Measurements from ENCODE around the gene CAMK4. TPM values are rescaled to one million over a fixed set of nuclear protein-coding genes. Genes with fewer than 3 reads are reported as not detected.

CAMK4 gene
- total and polyA plus RNA-seq, 2 of the 8 experiments (the other 6 are each of a cell fraction or from before 2014, with no cell fraction given): 1.8 to 8.3 TPM

- no peak overlapping the region for H3K14ac ChIP-seq (ENCODE audit: insufficient read length)
- H3K36me3 ChIP-seq (ENCODE audit: control insufficient read depth in 2 of 4, insufficient read depth in 4 of 4, low read length in 3 of 4): peaks cover 2 to 39% (median 10%) of the 10 kb centered on the region in 4 experiments; a peak in 6 of 8 replicates
- H3K4me2 ChIP-seq (ENCODE audit: insufficient read depth in 1 of 2, low read depth in 2 of 2, low read length in 2 of 2): no peak overlapping the region
- no peak overlapping the region for H3K9ac ChIP-seq (replicated peaks in 1 of 4; ENCODE audit: extremely low read depth in 1 of 4, low read depth in 3 of 4, low read length in 3 of 4)
- H3K4ac ChIP-seq (replicated peaks; ENCODE audit: insufficient read length, low read depth, low read length): no peak overlapping the region
- no peak overlapping the region for H2BK15ac ChIP-seq (ENCODE audit: low read length)
- H2AFZ ChIP-seq (ENCODE audit: low read length): no peak overlapping the region
- H2BK5ac ChIP-seq (ENCODE audit: low read depth, low read length): no peak overlapping the region; the same call in 1 of the 2 replicates
- no peaks in the 10 kb centered on the region for H3K9me3 ChIP-seq (ENCODE audit: insufficient read depth in 2 of 2, low read depth in 1 of 2, low read length in 1 of 2)
- FAIRE-seq (no peak), DNase-seq (ENCODE audit: low read depth in 1 of 2, low spot score in 2 of 2) (no peak)
- H3K27ac ChIP-seq (ENCODE audit: low read depth, low read length): peak overlapping the region; percentile 60; the same call in 1 of the 2 replicates
- no peak overlapping the region for H4K8ac ChIP-seq (ENCODE audit: extremely low read depth, insufficient read depth, low read length)
- H4K20me1 ChIP-seq (replicated peaks in 1 of 2; ENCODE audit: control insufficient read depth in 1 of 2, insufficient read depth in 2 of 2, low read length in 2 of 2): no peaks in the 10 kb centered on the region
- no peak overlapping the region for H2AK5ac ChIP-seq (ENCODE audit: low read depth, low read length)
- H3K23me2 ChIP-seq (ENCODE audit: low read depth, low read length): no peaks in the 10 kb centered on the region
- no peak overlapping the region for H2BK12ac ChIP-seq (ENCODE audit: low read depth, low read length)
- peak overlapping the region; percentile 79 for H4K5ac ChIP-seq (ENCODE audit: insufficient read length, low read depth, low read length)
- H2BK20ac ChIP-seq (ENCODE audit: low read length): no peak overlapping the region
- no peaks in the 10 kb centered on the region for H3K79me1 ChIP-seq (ENCODE audit: low read depth, low read length)
- H3K18ac ChIP-seq (ENCODE audit: extremely low read depth, low read length): no peak overlapping the region
- H3K23ac ChIP-seq (ENCODE audit: insufficient read length): no peak overlapping the region
- H3K56ac ChIP-seq (replicated peaks; ENCODE audit: insufficient read length, low read depth, low read length): no peak overlapping the region
- no peak overlapping the region for H2BK120ac ChIP-seq (replicated peaks; ENCODE audit: low read depth, low read length)
- ChIA-PET POLR2A (ENCODE audit: partially characterized antibody) (no interaction called here), CTCF (ENCODE audit: partially characterized antibody) (no interaction called here)
- H3K4me1 ChIP-seq (replicated peaks in 1 of 4; ENCODE audit: control insufficient read depth in 3 of 4, insufficient read depth in 4 of 4, low read length in 3 of 4): no peaks in the 10 kb centered on the region
- no peaks in the 10 kb centered on the region for H3K79me2 ChIP-seq (ENCODE audit: control insufficient read depth in 1 of 2, insufficient read depth in 2 of 2, low read length in 2 of 2)
- H3K4me3 ChIP-seq (ENCODE audit: extremely low read depth in 1 of 4, insufficient read depth in 2 of 4, low read depth in 3 of 4, low read length in 4 of 4): no peak overlapping the region
- 91% methylated on average over 2 of the region's 2 CpGs; no CpG with 5 or more reads in 1 of the 2 experiments for WGBS, 2 experiments (ENCODE audit: extremely low coverage in 1 of 2, insufficient coverage in 1 of 2, insufficient read length in 1 of 2, insufficient replicate concordance in 2 of 2, low coverage in 1 of 2, low lambda C conversion rate in 2 of 2, missing lambda C conversion rate in 1 of 2)
- H4K91ac ChIP-seq (replicated peaks; ENCODE audit: insufficient read length, low read length): no peak overlapping the region
- no peaks in the 10 kb centered on the region for H3K27me3 ChIP-seq (replicated peaks in 1 of 4; ENCODE audit: control insufficient read depth in 3 of 4, extremely low read depth in 1 of 4, insufficient read depth in 3 of 4, low read length in 3 of 4)
- TF ChIP-seq GABPA (IDR thresholded peaks at IDR 0.05; ENCODE audit: borderline replicate concordance, insufficient read depth, low read length) (no peak), POLR2AphosphoS5 (IDR thresholded peaks at IDR 0.05; ENCODE audit: low read depth, low read length) (no peak), ZNF274 (IDR thresholded peaks at IDR 0.05; ENCODE audit: borderline replicate concordance, extremely low read depth, low read length) (no peak), GTF2F1 (IDR thresholded peaks at IDR 0.05; ENCODE audit: borderline replicate concordance, low read depth, low read length) (no peak), EGR1 (IDR thresholded peaks at IDR 0.05; ENCODE audit: borderline replicate concordance, low read depth, low read length) (no peak), KDM5A (IDR thresholded peaks at IDR 0.05; ENCODE audit: low read length) (no peak), TEAD4 (IDR thresholded peaks at IDR 0.05; ENCODE audit: low read depth, low read length) (no peak), SIN3A (conservative IDR thresholded peaks at IDR 0.05 in 1 of 2, IDR thresholded peaks at IDR 0.05 in 1 of 2; ENCODE audit: low read depth in 1 of 2, low read length in 2 of 2) (no peak), CTCF (IDR thresholded peaks at IDR 0.05; ENCODE audit: control extremely low read depth in 1 of 3, insufficient read depth in 1 of 3, low read depth in 1 of 3, low read length in 3 of 3) (no peak), KDM1A (IDR thresholded peaks at IDR 0.05; ENCODE audit: borderline replicate concordance, low read length) (no peak), CBX5 (IDR thresholded peaks at IDR 0.05; ENCODE audit: low read depth, low read length) (no peak)
Measured at GRCh38 chr5:111494355-111494999, 270.3 kb downstream of the CAMK4 start.

Data from H1 (cell line).